GM10266 (cell line): Measurements from ENCODE around the gene FDXR.

Source experiments
- DNase-seq: peaks from one replicate; pipeline ENCODE4 v3.0.0; 2012; ENCODE audit errors: extremely low spot score
- CTCF ChIP-seq: IDR thresholded peaks from 2 replicates; pipeline ENCODE4 v1.5.1; 2012; ENCODE audit warnings: mild to moderate bottlenecking, low read depth; ENCODE audit not compliant: control insufficient read depth, insufficient read depth; ENCODE audit errors: missing control alignments

FDXR gene

GRCh38 chr17:74821655-74822334 lies 51.0 kb downstream of the FDXR start:
- no peak for TF ChIP-seq CTCF
- no peak for DNase-seq

GRCh38 chr17:74819801-74820436 lies 52.9 kb downstream of the FDXR start:
- no peak for TF ChIP-seq CTCF

GRCh38 chr17:74818291-74818938 lies 54.4 kb downstream of the FDXR start:
- no peak for DNase-seq
- TF ChIP-seq CTCF = no peak

More at GRCh38 chr17:74819801-74820436, 52.9 kb downstream of the FDXR start:
- DNase-seq = no peak

GRCh38 chr17:74816905-74817620 lies 55.7 kb downstream of the FDXR start:
- DNase-seq = no peak
- no peak for TF ChIP-seq CTCF

GRCh38 chr17:74815550-74816370 lies 57.0 kb downstream of the FDXR start:
- peak; percentile 20 for TF ChIP-seq CTCF
- DNase-seq = no peak

- TF ChIP-seq CTCF = no peak
- no peak for DNase-seq
These were observed 57.7 kb downstream of the FDXR start for GRCh38 chr17:74815067-74815466.
